ENCODE data around the gene RAD52.

RAD52 gene

GRCh38 chr12:916240-916639 is 33.3 kb downstream of the RAD52 start:
- no peak overlapping the region for H3K27ac ChIP-seq
- no peak for DNase-seq (ENCODE audit: low read depth, low spot score)
- no peaks in the 10 kb centered on the region for H3K9me3 ChIP-seq (ENCODE audit: low read depth, low read length)
- TF ChIP-seq POLR2AphosphoS5 (IDR thresholded peaks at IDR 0.05; ENCODE audit: borderline replicate concordance, low read depth, low read length) (no peak), FOXP2 (optimal IDR thresholded peaks at IDR 0.05; ENCODE audit: control extremely low read depth, extremely low read length, insufficient read depth) (no peak), EZH2 (IDR thresholded peaks at IDR 0.05) (no peak)
- H3K4me3 ChIP-seq, result no peak overlapping the region
- H3K9ac ChIP-seq (ENCODE audit: insufficient read length), result no peak overlapping the region
- H3K36me3 ChIP-seq (ENCODE audit: insufficient read depth, low read length), result peaks cover 81% of the 10 kb centered on the region

DNA sequence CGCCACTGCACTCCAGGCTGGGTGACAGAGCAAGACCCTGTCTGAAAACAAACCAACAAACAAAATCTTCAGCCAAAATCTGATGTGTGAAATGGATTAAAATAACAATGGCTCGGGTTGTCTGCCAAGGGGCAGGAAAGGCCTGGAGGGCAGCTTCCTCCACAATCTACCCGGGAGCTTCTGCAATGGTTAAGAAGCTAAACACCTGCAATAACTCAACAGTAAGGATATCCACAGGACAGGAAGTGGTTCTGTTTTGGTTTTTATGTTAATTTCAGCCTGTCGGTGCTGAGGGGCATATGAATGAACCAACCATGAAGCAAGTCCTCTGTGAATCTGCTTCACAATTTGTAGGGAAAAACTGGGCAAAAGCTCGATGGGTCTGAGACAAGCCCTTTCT is 34.4 kb downstream of the RAD52 start:
- TF ChIP-seq POLR2AphosphoS5 (IDR thresholded peaks at IDR 0.05; ENCODE audit: borderline replicate concordance, low read depth, low read length) (no peak), EZH2 (IDR thresholded peaks at IDR 0.05) (no peak), FOXP2 (optimal IDR thresholded peaks at IDR 0.05; ENCODE audit: control extremely low read depth, extremely low read length, insufficient read depth) (no peak)
- no peaks in the 10 kb centered on the region for H3K9me3 ChIP-seq (ENCODE audit: low read depth, low read length)
- DNase-seq (ENCODE audit: low read depth, low spot score), result no peak
- no peak overlapping the region for H3K27ac ChIP-seq
- H3K4me3 ChIP-seq, result no peak overlapping the region
- H3K9ac ChIP-seq (ENCODE audit: insufficient read length), result peak overlapping the region; percentile 37
- H3K36me3 ChIP-seq (ENCODE audit: insufficient read depth, low read length), result peaks cover 87% of the 10 kb centered on the region

- H3K36me3 ChIP-seq (ENCODE audit: insufficient read depth, low read length), result peaks cover 96% of the 10 kb centered on the region
- TF ChIP-seq EZH2 (IDR thresholded peaks at IDR 0.05), result no peak
- no peak for TF ChIP-seq POLR2AphosphoS5 (IDR thresholded peaks at IDR 0.05; ENCODE audit: borderline replicate concordance, low read depth, low read length)
- no peak for TF ChIP-seq FOXP2 (optimal IDR thresholded peaks at IDR 0.05; ENCODE audit: control extremely low read depth, extremely low read length, insufficient read depth)
Observed at GRCh38 chr12:913919-914698, 35.4 kb downstream of the RAD52 start.

GRCh38 chr12:912466-913235 is 36.8 kb downstream of the RAD52 start:
- no peak for TF ChIP-seq POLR2AphosphoS5 (IDR thresholded peaks at IDR 0.05; ENCODE audit: borderline replicate concordance, low read depth, low read length)
- TF ChIP-seq EZH2 (IDR thresholded peaks at IDR 0.05), result no peak
- TF ChIP-seq FOXP2 (optimal IDR thresholded peaks at IDR 0.05; ENCODE audit: control extremely low read depth, extremely low read length, insufficient read depth), result no peak
- no peak overlapping the region for H3K4me3 ChIP-seq
- H3K36me3 ChIP-seq (ENCODE audit: insufficient read depth, low read length), result peaks cover 95% of the 10 kb centered on the region
- H3K9me3 ChIP-seq (ENCODE audit: low read depth, low read length), result no peaks in the 10 kb centered on the region
- no peak overlapping the region for H3K27ac ChIP-seq
- DNase-seq (ENCODE audit: low read depth, low spot score), result no peak
- H3K9ac ChIP-seq (ENCODE audit: insufficient read length), result no peak overlapping the region

More at GRCh38 chr12:913919-914698, 35.4 kb downstream of the RAD52 start:
- DNase-seq (ENCODE audit: low read depth, low spot score), result no peak
- H3K9me3 ChIP-seq (ENCODE audit: low read depth, low read length), result no peaks in the 10 kb centered on the region
- H3K9ac ChIP-seq (ENCODE audit: insufficient read length), result no peak overlapping the region
- no peak overlapping the region for H3K27ac ChIP-seq
- no peak overlapping the region for H3K4me3 ChIP-seq

DNA sequence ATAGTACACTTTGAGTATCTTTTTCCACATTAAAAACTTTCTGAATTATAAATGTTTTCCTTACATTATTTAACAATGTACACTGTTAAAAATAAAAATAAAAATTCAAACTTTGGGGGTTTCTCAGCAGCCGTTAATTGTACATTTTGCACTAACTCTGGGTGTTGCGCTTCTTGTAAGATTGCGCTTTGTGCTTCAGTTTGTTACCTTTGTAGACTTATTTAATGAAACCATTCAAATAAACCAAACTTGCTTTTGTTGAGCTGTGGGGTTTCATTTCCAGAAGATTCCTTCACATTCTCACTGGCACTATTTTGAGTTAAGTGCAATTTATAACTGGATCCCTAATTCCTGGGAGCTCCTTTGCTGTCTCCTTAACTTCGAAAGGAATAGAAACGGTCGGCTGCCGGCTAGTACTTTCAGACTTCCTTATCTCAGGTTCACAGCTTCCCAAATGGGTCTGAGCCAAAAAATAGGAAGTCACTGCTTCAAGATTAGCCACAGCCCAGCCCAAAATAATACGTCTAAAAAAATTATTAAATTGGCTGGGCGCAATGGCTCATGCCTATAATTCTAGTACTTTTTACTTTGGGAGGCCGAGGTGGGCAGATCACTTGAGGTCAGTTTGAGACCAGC is 38.2 kb downstream of the RAD52 start:
- no peaks in the 10 kb centered on the region for H3K9me3 ChIP-seq (ENCODE audit: low read depth, low read length)
- no peak overlapping the region for H3K27ac ChIP-seq
- TF ChIP-seq POLR2AphosphoS5 (IDR thresholded peaks at IDR 0.05; ENCODE audit: borderline replicate concordance, low read depth, low read length) (no peak), FOXP2 (optimal IDR thresholded peaks at IDR 0.05; ENCODE audit: control extremely low read depth, extremely low read length, insufficient read depth) (no peak), EZH2 (IDR thresholded peaks at IDR 0.05) (no peak)
- H3K36me3 ChIP-seq (ENCODE audit: insufficient read depth, low read length), result peaks cover 90% of the 10 kb centered on the region
- no peak for DNase-seq (ENCODE audit: low read depth, low spot score)
- H3K9ac ChIP-seq (ENCODE audit: insufficient read length), result no peak overlapping the region
- H3K4me3 ChIP-seq, result no peak overlapping the region

DNA sequence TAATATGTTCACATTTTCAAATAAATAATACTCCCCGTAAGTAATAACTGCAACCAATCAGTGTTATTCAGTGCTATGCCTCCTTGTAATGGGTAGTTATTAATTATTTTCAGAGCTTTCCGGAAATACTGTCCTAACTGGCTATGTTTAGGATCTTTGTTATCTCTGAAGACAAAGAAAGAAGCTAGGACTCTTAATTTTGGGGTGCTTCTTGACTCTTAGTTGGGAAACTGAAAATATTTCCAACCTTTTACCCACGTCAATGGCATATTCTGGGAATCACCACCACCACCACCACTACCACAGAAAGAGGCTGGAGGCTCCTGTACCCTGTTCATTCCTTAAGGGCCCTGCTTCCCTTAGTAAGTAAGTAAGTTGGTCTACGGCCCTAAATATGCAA is 39.1 kb downstream of the RAD52 start:
- no peak for DNase-seq (ENCODE audit: low read depth, low spot score)
- Histone ChIP-seq H3K9ac (ENCODE audit: insufficient read length) (no peak overlapping the region), H3K4me3 (no peak overlapping the region), H3K27ac (0 out of 2 replicates have a peak overlapping the region, but pooled peaks have one; percentile 23), H3K36me3 (ENCODE audit: insufficient read depth, low read length) (peaks cover 81% of the 10 kb centered on the region), H3K9me3 (ENCODE audit: low read depth, low read length) (no peaks in the 10 kb centered on the region)
- TF ChIP-seq FOXP2 (optimal IDR thresholded peaks at IDR 0.05; ENCODE audit: control extremely low read depth, extremely low read length, insufficient read depth) (no peak), EZH2 (IDR thresholded peaks at IDR 0.05) (no peak)

DNA sequence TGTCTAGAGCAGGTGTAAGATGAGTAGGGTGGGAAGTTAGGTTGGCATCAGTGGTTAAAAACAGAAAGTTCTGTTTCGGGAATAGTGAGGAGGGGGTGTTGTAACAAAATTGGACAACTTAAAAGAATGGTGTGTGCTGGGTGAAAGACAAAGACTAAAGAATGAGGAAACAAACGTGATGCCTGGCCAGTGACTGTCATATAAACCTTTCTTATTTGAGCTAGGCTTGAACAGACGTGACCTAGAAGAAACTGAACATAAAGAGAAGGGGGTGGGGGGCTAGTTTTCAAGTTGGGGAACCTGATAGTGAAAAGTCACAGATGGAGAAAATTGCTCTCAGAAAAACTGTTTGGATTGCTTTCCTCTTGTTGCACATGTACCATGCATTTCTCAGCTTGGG is 39.6 kb downstream of the RAD52 start:
- H3K27ac ChIP-seq, result no peak overlapping the region
- TF ChIP-seq POLR2AphosphoS5 (IDR thresholded peaks at IDR 0.05; ENCODE audit: borderline replicate concordance, low read depth, low read length), result no peak
- TF ChIP-seq EZH2 (IDR thresholded peaks at IDR 0.05), result no peak
- no peak for TF ChIP-seq FOXP2 (optimal IDR thresholded peaks at IDR 0.05; ENCODE audit: control extremely low read depth, extremely low read length, insufficient read depth)
- no peaks in the 10 kb centered on the region for H3K9me3 ChIP-seq (ENCODE audit: low read depth, low read length)
- DNase-seq (ENCODE audit: low read depth, low spot score), result no peak
- H3K9ac ChIP-seq (ENCODE audit: insufficient read length), result no peak overlapping the region
- H3K4me3 ChIP-seq, result no peak overlapping the region
- peaks cover 76% of the 10 kb centered on the region for H3K36me3 ChIP-seq (ENCODE audit: insufficient read depth, low read length)
